Measurements from ENCODE around the gene CLDN1. TPM values are rescaled to one million over a fixed set of nuclear protein-coding genes. Genes with fewer than 3 reads are reported as not detected.
A peak's percentile ranks its signal among the peaks of the same experiment; 100 is the strongest.

The CLDN1 gene
- total and polyA plus RNA-seq, 2 donors (not counting 1 experiment from before 2014, with no cell fraction given): 3.0 to 7.1 TPM

GRCh38 chr3:190338717-190339116, 16.5 kb upstream of the CLDN1 start:
- Histone ChIP-seq H3K9ac (ENCODE audit: insufficient read depth, low read length) (no peak overlapping the region), H3K9me3 (ENCODE audit: control insufficient read depth, insufficient read depth, low read depth, low read length) (no peaks in the 10 kb centered on the region), H4K20me1 (ENCODE audit: control insufficient read depth, extremely low read depth, insufficient read depth, low read length) (no peaks in the 10 kb centered on the region), H3K27ac (ENCODE audit: insufficient read depth, low read length) (no peak overlapping the region), H3K4me2 (ENCODE audit: extremely low read depth, insufficient read depth, low read length) (no peak overlapping the region), H3K27me3 (ENCODE audit: control insufficient read depth, insufficient read depth, low read length) (no peaks in the 10 kb centered on the region), H3K4me3 (replicated peaks in 1 of 4; ENCODE audit: control extremely low read depth in 1 of 4, insufficient read depth in 1 of 4, low read depth in 3 of 4, low read length in 4 of 4) (no peak overlapping the region), H2AFZ (ENCODE audit: low read length) (no peak overlapping the region), H3K36me3 (ENCODE audit: control insufficient read depth, insufficient read depth, low read length) (no peaks in the 10 kb centered on the region), H3K4me1 (ENCODE audit: control insufficient read depth, extremely low read depth, insufficient read depth, low read length) (no peaks in the 10 kb centered on the region), H3K79me2 (ENCODE audit: control insufficient read depth, insufficient read depth, low read length) (no peaks in the 10 kb centered on the region)
- TF ChIP-seq CTCF (conservative IDR thresholded peaks at IDR 0.05 in 1 of 2, IDR thresholded peaks at IDR 0.05 in 1 of 2; ENCODE audit: low read depth in 1 of 2, low read length in 2 of 2): no peak
- TF ChIP-seq EZH2 (IDR thresholded peaks at IDR 0.05; ENCODE audit: low read length, missing control alignments): no peak
- peak in 1 of 2 donors; percentile 35 for DNase-seq (ENCODE audit: low read depth in 2 of 2)

DNA sequence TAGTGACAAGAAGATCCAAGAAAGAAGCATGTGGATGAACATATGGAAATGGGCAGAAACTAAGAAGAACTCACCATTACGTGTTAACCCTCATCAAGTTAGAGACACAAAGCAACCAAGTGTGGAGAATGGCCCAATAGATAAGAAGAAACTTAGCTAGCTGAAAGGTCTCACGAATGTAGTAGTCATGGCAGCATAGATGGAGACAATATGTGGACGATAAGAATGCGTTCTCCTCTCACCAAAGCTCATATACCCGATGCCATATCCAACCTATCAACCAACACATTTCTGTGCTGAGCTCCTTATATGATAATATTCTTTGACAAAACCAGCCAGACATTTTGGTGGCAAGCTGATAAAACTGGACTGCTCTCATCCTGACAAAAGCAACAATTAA, 15.1 kb upstream of the CLDN1 start:
- no peak for DNase-seq (ENCODE audit: low read depth in 2 of 2)
- Histone ChIP-seq H3K36me3 (ENCODE audit: control insufficient read depth, insufficient read depth, low read length) (no peaks in the 10 kb centered on the region), H3K9me3 (ENCODE audit: control insufficient read depth, insufficient read depth, low read depth, low read length) (no peaks in the 10 kb centered on the region), H3K4me2 (ENCODE audit: extremely low read depth, insufficient read depth, low read length) (no peak overlapping the region), H3K4me3 (replicated peaks in 1 of 4; ENCODE audit: control extremely low read depth in 1 of 4, insufficient read depth in 1 of 4, low read depth in 3 of 4, low read length in 4 of 4) (no peak overlapping the region), H2AFZ (ENCODE audit: low read length) (no peak overlapping the region), H3K27me3 (ENCODE audit: control insufficient read depth, insufficient read depth, low read length) (no peaks in the 10 kb centered on the region), H4K20me1 (ENCODE audit: control insufficient read depth, extremely low read depth, insufficient read depth, low read length) (no peaks in the 10 kb centered on the region), H3K79me2 (ENCODE audit: control insufficient read depth, insufficient read depth, low read length) (no peaks in the 10 kb centered on the region), H3K27ac (ENCODE audit: insufficient read depth, low read length) (no peak overlapping the region), H3K4me1 (ENCODE audit: control insufficient read depth, extremely low read depth, insufficient read depth, low read length) (no peaks in the 10 kb centered on the region), H3K9ac (ENCODE audit: insufficient read depth, low read length) (no peak overlapping the region)
- TF ChIP-seq EZH2 (IDR thresholded peaks at IDR 0.05; ENCODE audit: low read length, missing control alignments) (no peak), CTCF (conservative IDR thresholded peaks at IDR 0.05 in 1 of 2, IDR thresholded peaks at IDR 0.05 in 1 of 2; ENCODE audit: low read depth in 1 of 2, low read length in 2 of 2) (no peak)

- no peak overlapping the region for H2AFZ ChIP-seq (ENCODE audit: low read length)
- no peak overlapping the region for H3K4me2 ChIP-seq (ENCODE audit: extremely low read depth, insufficient read depth, low read length)
- no peak overlapping the region for H3K27ac ChIP-seq (ENCODE audit: insufficient read depth, low read length)
- H3K9ac ChIP-seq (ENCODE audit: insufficient read depth, low read length): no peak overlapping the region
- H4K20me1 ChIP-seq (ENCODE audit: control insufficient read depth, extremely low read depth, insufficient read depth, low read length): no peaks in the 10 kb centered on the region
- H3K4me3 ChIP-seq (replicated peaks in 1 of 4; ENCODE audit: control extremely low read depth in 1 of 4, insufficient read depth in 1 of 4, low read depth in 3 of 4, low read length in 4 of 4): no peak overlapping the region
- DNase-seq (ENCODE audit: low read depth in 2 of 2): peak in 1 of 2 donors; percentile 27
- H3K27me3 ChIP-seq (ENCODE audit: control insufficient read depth, insufficient read depth, low read length): no peaks in the 10 kb centered on the region
- no peaks in the 10 kb centered on the region for H3K9me3 ChIP-seq (ENCODE audit: control insufficient read depth, insufficient read depth, low read depth, low read length)
- no peaks in the 10 kb centered on the region for H3K4me1 ChIP-seq (ENCODE audit: control insufficient read depth, extremely low read depth, insufficient read depth, low read length)
- no peaks in the 10 kb centered on the region for H3K79me2 ChIP-seq (ENCODE audit: control insufficient read depth, insufficient read depth, low read length)
- no peaks in the 10 kb centered on the region for H3K36me3 ChIP-seq (ENCODE audit: control insufficient read depth, insufficient read depth, low read length)
- TF ChIP-seq CTCF (conservative IDR thresholded peaks at IDR 0.05 in 1 of 2, IDR thresholded peaks at IDR 0.05 in 1 of 2; ENCODE audit: low read depth in 1 of 2, low read length in 2 of 2): no peak
- TF ChIP-seq EZH2 (IDR thresholded peaks at IDR 0.05; ENCODE audit: low read length, missing control alignments): no peak
These were observed 14.4 kb upstream of the CLDN1 start for GRCh38 chr3:190336516-190337189.

Data from fibroblast of lung (primary cell).